Measurements from ENCODE around the gene PAK3. TPM values are rescaled to one million over a fixed set of nuclear protein-coding genes. Genes with fewer than 3 reads are reported as not detected.

The PAK3 gene
- total RNA-seq, 1 experiment from 2014 or later, result 7.5 TPM

- Histone ChIP-seq H2BK120ac (ENCODE audit: low read depth, low read length, poor library complexity, severe bottlenecking) (no peak overlapping the region), H3K4me2 (ENCODE audit: insufficient read depth, insufficient read length, low read length) (no peak overlapping the region), H3K56ac (ENCODE audit: insufficient read length, low read depth, low read length) (no peak overlapping the region), H2BK15ac (ENCODE audit: low read depth, low read length) (no peak overlapping the region), H2BK5ac (ENCODE audit: insufficient read length, low read length) (no peak overlapping the region), H3K9me3 (ENCODE audit: control insufficient read depth, low read depth, low read length) (no peaks in the 10 kb centered on the region), H3K18ac (ENCODE audit: insufficient read length, low read depth, low read length) (no peak overlapping the region), H3K9ac (ENCODE audit: extremely low read depth, insufficient read length, low read length) (no peak overlapping the region), H4K5ac (ENCODE audit: insufficient read length, low read depth, low read length) (no peak overlapping the region), H4K8ac (replicated peaks; ENCODE audit: insufficient read length, low read depth, low read length) (no peak overlapping the region), H3K27me3 (ENCODE audit: insufficient read depth, low read length) (no peaks in the 10 kb centered on the region), H3K23ac (ENCODE audit: insufficient read length, low read depth, low read length) (no peak overlapping the region), H4K20me1 (ENCODE audit: control insufficient read depth, insufficient read depth, insufficient read length) (no peaks in the 10 kb centered on the region), H2BK12ac (ENCODE audit: insufficient read length, low read depth, low read length) (no peak overlapping the region), H2AK5ac (ENCODE audit: insufficient read length, low read length) (no peak overlapping the region), H3T11ph (ENCODE audit: low read length) (no peak overlapping the region), H3K4me1 (ENCODE audit: insufficient read depth, low read length) (no peaks in the 10 kb centered on the region; the same call in 1 of the 2 replicates), H3K14ac (ENCODE audit: insufficient read depth, low read length) (no peak overlapping the region), H3K4ac (ENCODE audit: low read depth, low read length) (no peak overlapping the region), H4K91ac (ENCODE audit: insufficient read length, low read depth, low read length) (no peak overlapping the region), H3K23me2 (ENCODE audit: insufficient read length, low read depth, low read length, poor library complexity, severe bottlenecking) (no peaks in the 10 kb centered on the region), H3K79me1 (ENCODE audit: insufficient read depth, low read depth, low read length, poor library complexity, severe bottlenecking) (no peaks in the 10 kb centered on the region), H2BK20ac (ENCODE audit: low read depth, low read length, poor library complexity, severe bottlenecking) (no peak overlapping the region), H3K27ac (ENCODE audit: insufficient read length, low read depth, low read length) (no peak overlapping the region), H2AFZ (ENCODE audit: low read length) (no peak overlapping the region), H3K79me2 (ENCODE audit: insufficient read depth, low read length) (no peaks in the 10 kb centered on the region)
- WGBS (ENCODE audit: extremely low coverage, insufficient read length, low lambda C conversion rate), result no CpG with 5 or more reads among the region's 2 CpGs
- no peak for DNase-seq
- H3K4me1 Mint-ChIP-seq, result peaks cover 24 to 29% of the 10 kb centered on the region in 2 experiments
- H3K4me3 Mint-ChIP-seq, result no peak overlapping the region
- TF ChIP-seq, protein P1, sequence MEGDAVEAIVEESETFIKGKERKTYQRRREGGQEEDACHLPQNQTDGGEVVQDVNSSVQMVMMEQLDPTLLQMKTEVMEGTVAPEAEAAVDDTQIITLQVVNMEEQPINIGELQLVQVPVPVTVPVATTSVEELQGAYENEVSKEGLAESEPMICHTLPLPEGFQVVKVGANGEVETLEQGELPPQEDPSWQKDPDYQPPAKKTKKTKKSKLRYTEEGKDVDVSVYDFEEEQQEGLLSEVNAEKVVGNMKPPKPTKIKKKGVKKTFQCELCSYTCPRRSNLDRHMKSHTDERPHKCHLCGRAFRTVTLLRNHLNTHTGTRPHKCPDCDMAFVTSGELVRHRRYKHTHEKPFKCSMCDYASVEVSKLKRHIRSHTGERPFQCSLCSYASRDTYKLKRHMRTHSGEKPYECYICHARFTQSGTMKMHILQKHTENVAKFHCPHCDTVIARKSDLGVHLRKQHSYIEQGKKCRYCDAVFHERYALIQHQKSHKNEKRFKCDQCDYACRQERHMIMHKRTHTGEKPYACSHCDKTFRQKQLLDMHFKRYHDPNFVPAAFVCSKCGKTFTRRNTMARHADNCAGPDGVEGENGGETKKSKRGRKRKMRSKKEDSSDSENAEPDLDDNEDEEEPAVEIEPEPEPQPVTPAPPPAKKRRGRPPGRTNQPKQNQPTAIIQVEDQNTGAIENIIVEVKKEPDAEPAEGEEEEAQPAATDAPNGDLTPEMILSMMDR (conservative IDR thresholded peaks at IDR 0.05), result no peak
- no peak overlapping the region for H3K27ac Mint-ChIP-seq
- H3K27me3 Mint-ChIP-seq (ENCODE audit: low read depth), result no peaks in the 10 kb centered on the region
- H3K9me3 Mint-ChIP-seq, result no peaks in the 10 kb centered on the region
- no peaks in the 10 kb centered on the region for H3K36me3 Mint-ChIP-seq (ENCODE audit: insufficient read depth in 1 of 3, low read depth in 3 of 3)
Measured at GRCh38 chrX:111268506-111268905, 172.5 kb downstream of the PAK3 start.
